Endothelial cell (in vitro differentiated cells): ENCODE measurements around the gene PAM. TPM values are rescaled to one million over a fixed set of nuclear protein-coding genes. Genes with fewer than 3 reads are reported as not detected.

Source experiments
- DNase-seq: peaks from one replicate; pipeline ENCODE4 v3.0.0; 2021; ENCODE audit warnings: low spot score
- H3K27ac Mint-ChIP-seq: one replicate; pipeline ENCODE4 v1.8.0; 2021; ENCODE audit warnings: mixed read lengths, inconsistent platforms; ENCODE audit not compliant: unreplicated experiment
- H3K27me3 Mint-ChIP-seq: one replicate; pipeline ENCODE4 v1.8.0; 2021; ENCODE audit warnings: mild to moderate bottlenecking, moderate library complexity, mixed read lengths, inconsistent platforms; ENCODE audit not compliant: unreplicated experiment
- H3K36me3 Mint-ChIP-seq: one replicate; pipeline ENCODE4 v1.8.0; 2021; ENCODE audit warnings: mild to moderate bottlenecking, low read depth, mixed read lengths, inconsistent platforms; ENCODE audit not compliant: unreplicated experiment
- H3K4me1 Mint-ChIP-seq: one replicate; pipeline ENCODE4 v1.8.0; 2021; ENCODE audit warnings: mild to moderate bottlenecking, mixed read lengths, inconsistent platforms; ENCODE audit not compliant: unreplicated experiment
- H3K4me3 Mint-ChIP-seq: one replicate; pipeline ENCODE4 v1.8.0; 2021; ENCODE audit warnings: mild to moderate bottlenecking, mixed read lengths, inconsistent platforms; ENCODE audit not compliant: unreplicated experiment
- H3K9me3 Mint-ChIP-seq: one replicate; pipeline ENCODE4 v1.8.0; 2021; ENCODE audit warnings: mixed read lengths, inconsistent platforms; ENCODE audit not compliant: unreplicated experiment
- CTCF ChIP-seq: fragments of 200-600 bp; sonication (generic); IDR thresholded peaks from one replicate; pipeline ENCODE4 v1.5.0; 2021; ENCODE audit warnings: antibody characterized with exemption; ENCODE audit not compliant: unreplicated experiment
- total RNA-seq: library from RNA; stranded (reverse); fragmentation: NEBNext Ultra II Directional; extraction: Animal tissue kit (Norgen Biotek cat#: 25700); gene quantifications from one replicate; pipeline ENCODE4 v1.2.1, GENCODE V29; 2021; ENCODE audit not compliant: unreplicated experiment

Gene PAM
- total RNA-seq, 1 donor from 2014 or later = 255 TPM

GRCh38 chr5:102895234-102895633, 140.1 kb downstream of the PAM start:
- no peaks in the 10 kb centered on the region for H3K9me3 Mint-ChIP-seq
- no peak for DNase-seq
- H3K27me3 Mint-ChIP-seq = no peaks in the 10 kb centered on the region
- peaks cover 17% of the 10 kb centered on the region for H3K4me1 Mint-ChIP-seq
- no peak overlapping the region for H3K4me3 Mint-ChIP-seq
- H3K36me3 Mint-ChIP-seq = no peaks in the 10 kb centered on the region
- TF ChIP-seq CTCF = no peak
- no peak overlapping the region for H3K27ac Mint-ChIP-seq

GRCh38 chr5:102895976-102896375, 140.9 kb downstream of the PAM start:
- H3K27ac Mint-ChIP-seq = no peak overlapping the region
- H3K36me3 Mint-ChIP-seq = no peaks in the 10 kb centered on the region
- H3K27me3 Mint-ChIP-seq = no peaks in the 10 kb centered on the region
- no peak overlapping the region for H3K4me3 Mint-ChIP-seq
- no peak for DNase-seq
- no peaks in the 10 kb centered on the region for H3K9me3 Mint-ChIP-seq
- no peak for TF ChIP-seq CTCF
- H3K4me1 Mint-ChIP-seq = peaks cover 17% of the 10 kb centered on the region

GRCh38 chr5:102901424-102902134, 146.5 kb downstream of the PAM start:
- Mint-ChIP-seq H3K36me3 (peaks cover under 1% of the 10 kb centered on the region), H3K27ac (peak overlapping the region; percentile 88), H3K9me3 (no peaks in the 10 kb centered on the region), H3K4me1 (peaks cover 23% of the 10 kb centered on the region), H3K4me3 (peak overlapping the region; percentile 45), H3K27me3 (peaks cover 1% of the 10 kb centered on the region)
- no peak for DNase-seq
- TF ChIP-seq CTCF = no peak

- no peak overlapping the region for H3K4me3 Mint-ChIP-seq
- peaks cover 5% of the 10 kb centered on the region for H3K36me3 Mint-ChIP-seq
- H3K27me3 Mint-ChIP-seq = peaks cover 1% of the 10 kb centered on the region
- no peaks in the 10 kb centered on the region for H3K9me3 Mint-ChIP-seq
- TF ChIP-seq CTCF = no peak
- DNase-seq = no peak
- H3K27ac Mint-ChIP-seq = peak overlapping the region; percentile 87
- peaks cover 23% of the 10 kb centered on the region for H3K4me1 Mint-ChIP-seq
Observed at GRCh38 chr5:102902135-102902448, 147.0 kb downstream of the PAM start.

- H3K36me3 Mint-ChIP-seq = peaks cover 5% of the 10 kb centered on the region
- H3K27ac Mint-ChIP-seq = no peak overlapping the region
- H3K27me3 Mint-ChIP-seq = peaks cover 1% of the 10 kb centered on the region
- H3K4me1 Mint-ChIP-seq = peaks cover 23% of the 10 kb centered on the region
- H3K9me3 Mint-ChIP-seq = no peaks in the 10 kb centered on the region
- DNase-seq = no peak
- H3K4me3 Mint-ChIP-seq = no peak overlapping the region
- no peak for TF ChIP-seq CTCF
Observed at GRCh38 chr5:102902647-102903046, 147.5 kb downstream of the PAM start.
